GM11168 (cell line): ENCODE results near the gene REPIN1.

ENCODE experiments used
- in situ Hi-C: fragments of 300-500 bp; cut with MboI; formaldehyde crosslinking; loops from one replicate; pipeline ENCODE4 v1.12.0; 2022; ENCODE audit warnings: low sequenced_read_pairs; ENCODE audit not compliant: unreplicated experiment

REPIN1 gene

DNA sequence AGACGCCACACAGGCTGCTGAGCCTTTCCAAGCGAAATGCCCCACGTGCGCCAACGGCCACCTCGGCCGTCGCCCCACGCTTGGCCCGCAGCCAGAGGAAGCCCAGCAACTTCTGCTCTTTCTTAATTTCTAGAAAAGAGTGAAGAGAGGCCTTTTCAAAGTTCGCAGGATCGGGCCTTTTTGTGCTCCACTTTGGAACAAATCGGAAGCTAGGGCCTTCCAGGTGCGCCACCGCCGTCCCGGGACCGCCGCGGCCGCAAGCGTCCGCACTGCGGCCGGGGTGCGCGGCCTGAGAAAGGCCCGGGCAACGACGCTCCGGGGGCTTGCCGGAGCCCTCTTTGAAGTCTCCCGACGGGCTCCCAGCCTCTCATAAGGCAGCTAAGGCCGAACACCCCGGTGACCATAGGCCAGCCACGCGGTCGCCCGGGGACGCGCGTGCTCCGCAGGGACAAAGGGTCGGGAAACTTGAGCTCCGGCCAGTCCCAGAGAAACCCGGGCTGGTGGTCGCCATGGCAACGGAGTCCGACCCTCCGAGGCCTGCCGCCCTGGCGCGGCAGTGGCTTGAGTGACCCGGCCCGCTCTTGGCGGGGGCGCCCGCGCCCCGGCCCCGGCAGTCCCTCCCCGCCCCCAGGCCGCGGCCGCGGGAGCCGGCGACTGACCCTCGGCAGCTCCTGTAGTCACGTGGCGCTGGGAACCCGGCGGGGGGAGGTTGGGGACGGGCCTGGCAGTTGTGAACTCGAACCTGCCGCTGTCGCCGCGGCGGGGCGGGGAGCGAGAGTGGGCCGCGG is at the start of gene REPIN1:
REPIN1 (plus strand) TSS at position 727 of the 788 bp plus-strand sequence. CDS start 890 bp downstream, outside the sequence.
- in situ Hi-C loops = loop anchor here (10.0 kb wide), 1 partner anchor 57 kb away; no protein-coding TSS in a partner anchor

DNA sequence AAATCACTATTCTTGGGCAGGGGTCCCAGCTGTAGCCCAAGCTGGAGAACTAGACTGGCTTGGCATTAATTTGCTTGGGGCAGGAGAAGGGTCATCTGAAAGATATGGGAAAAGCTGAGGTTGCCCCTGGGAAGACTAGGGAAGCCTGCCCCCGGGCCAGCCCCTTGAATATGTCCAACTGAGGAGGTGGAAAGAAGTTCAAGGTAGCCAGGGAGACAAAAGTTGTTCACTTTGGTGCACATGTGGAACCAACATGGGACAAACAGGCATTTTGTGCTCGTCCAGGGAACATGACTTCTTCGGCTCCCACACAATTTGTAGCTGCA is 46.9 kb upstream of the REPIN1 start:
- in situ Hi-C loops = no loop called here

DNA sequence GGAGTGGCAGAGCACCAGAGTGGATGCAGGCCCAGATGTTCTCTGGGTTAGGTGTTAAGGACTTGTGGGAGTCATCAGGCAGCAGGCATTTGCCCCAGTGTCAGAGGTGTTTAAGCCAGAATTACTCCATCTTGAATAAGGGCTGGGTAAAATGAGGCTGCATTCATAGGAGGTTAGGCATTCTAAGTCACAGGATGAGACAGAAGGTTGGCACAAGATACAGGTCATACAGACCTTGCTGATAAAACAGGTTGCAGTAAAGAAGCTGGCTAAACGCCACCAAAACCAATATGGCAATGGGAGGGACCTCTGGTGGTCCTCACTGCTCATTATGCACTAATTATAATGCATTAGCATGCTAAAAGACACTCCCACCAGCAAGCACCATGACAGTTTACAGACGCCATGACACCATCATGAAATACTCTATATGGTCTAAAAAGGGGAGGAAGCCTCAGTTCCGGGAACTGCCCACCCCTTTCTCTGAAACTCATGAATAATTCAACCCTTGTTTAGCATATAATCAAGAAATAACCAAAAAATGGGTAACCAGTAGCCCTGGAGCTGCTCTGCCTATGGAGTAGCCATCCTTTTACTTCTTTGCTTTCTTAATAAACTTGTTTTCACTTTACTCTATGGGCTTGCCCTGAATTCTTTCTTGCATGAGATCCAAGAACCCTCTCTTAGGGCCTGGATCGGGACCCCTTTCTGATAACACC is 46.3 kb upstream of the REPIN1 start:
- in situ Hi-C loops = no loop called here

DNA sequence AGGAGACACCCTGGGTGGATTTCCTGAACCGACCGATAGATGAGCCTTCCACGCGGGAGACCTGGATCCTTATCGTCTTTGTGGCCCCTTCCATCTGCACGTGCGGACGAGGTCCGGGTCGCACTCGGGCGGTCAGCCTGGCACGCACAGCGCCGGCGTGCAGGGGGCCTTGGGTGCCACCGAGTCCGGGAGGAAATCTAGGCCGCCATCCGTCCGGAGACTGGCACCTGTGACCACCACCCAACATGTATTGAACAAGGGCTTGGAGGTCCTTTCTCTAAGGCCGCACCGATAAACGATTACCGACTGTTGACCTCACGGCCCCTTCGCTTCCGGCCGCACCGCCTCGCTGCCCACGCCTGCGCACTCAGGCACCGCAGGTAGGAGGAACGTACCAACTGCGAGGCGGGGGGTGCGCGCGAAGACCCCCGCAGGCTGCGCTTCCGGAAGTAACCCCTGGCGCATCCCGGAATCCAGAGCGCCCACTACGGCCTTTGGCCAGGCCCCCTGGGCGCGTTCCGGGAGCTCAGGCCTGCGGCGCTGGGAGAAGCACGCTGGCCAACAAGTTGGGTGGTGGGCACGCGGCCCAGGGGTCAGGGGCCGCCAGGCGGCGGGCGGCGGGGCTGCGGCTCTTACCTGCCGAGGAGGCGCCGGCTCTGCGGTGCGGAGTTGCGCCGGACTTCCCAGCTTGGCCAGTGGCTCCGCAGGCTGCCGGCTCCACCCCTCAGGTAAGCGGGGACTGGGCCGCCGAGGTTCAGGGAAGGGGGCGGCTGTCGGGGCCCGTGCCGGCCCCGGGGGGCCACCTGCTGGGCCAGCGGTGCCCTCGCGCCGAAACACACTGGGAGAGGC is 45.6 kb upstream of the REPIN1 start, which contains the start of the genes ACTR3C and LRRC61:
ACTR3C (minus strand) TSS at position 713 of the 849 bp plus-strand sequence. CDS start 28,249 bp downstream, outside the sequence.
LRRC61 (plus strand) TSS at position 523 of the 849 bp plus-strand sequence. CDS start 13,507 bp downstream, outside the sequence.
- in situ Hi-C loops = no loop called here

DNA sequence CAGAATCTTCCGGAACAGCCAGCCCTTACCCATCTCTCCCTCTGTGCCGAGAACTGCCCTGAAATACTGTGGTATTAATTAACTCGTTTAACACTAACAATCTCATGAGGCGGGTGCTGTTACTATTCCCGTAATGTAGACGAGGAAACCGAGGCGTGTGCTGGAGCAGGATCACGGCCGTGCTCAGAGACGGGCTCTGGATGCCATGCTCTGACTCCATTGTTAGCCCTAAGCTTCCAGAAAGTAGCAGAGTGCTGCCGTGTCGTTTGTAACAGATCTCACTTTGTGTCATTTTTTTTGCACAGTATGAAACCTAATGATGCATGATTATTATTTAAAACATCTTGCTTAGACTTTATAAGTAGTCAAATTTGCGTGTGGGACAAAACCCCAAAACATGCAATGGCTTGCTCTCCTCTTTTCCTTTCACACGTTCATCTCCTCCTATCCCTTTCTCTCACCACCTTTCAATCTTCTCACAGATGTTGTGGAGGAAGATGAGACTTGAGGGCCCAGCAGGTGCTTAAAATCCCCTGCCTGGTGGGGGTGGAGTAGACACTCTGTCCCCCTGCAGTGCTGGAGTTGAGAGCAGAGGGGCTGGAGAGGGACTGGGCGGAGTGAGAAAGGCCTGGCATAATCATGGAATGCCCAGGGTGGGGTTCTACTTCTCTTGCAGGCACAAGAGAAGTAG is 44.8 kb upstream of the REPIN1 start:
- in situ Hi-C loops = no loop called here

DNA sequence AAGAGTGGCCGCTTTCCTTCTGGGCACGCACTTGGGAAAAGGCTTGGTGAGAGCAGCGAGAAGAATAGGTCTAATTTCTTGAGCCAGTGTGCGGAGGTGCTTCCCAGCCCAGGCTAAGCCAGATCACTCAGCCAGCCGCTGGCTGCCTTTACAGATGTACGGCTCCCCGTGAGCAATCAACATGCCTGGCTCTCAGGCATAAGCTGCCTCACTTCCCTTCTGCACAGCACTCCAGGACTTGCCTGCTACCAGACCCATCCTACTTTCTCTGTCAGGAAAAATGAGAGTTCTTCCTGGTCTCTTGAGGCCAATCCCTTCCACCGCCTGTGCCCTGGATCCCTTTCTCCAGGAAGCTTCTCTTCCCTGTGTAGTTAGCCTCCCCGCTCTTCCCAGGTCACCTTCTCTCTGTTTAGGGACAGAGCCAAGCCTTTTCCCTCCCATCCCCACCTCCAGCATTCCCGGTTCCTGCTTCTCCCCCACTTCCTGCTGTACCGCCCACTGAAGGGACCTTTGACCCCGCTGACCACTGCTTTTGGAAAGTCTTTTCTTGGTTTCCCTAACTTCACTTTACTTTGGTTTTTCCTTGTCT is 44.2 kb upstream of the REPIN1 start:
- in situ Hi-C loops = no loop called here

DNA sequence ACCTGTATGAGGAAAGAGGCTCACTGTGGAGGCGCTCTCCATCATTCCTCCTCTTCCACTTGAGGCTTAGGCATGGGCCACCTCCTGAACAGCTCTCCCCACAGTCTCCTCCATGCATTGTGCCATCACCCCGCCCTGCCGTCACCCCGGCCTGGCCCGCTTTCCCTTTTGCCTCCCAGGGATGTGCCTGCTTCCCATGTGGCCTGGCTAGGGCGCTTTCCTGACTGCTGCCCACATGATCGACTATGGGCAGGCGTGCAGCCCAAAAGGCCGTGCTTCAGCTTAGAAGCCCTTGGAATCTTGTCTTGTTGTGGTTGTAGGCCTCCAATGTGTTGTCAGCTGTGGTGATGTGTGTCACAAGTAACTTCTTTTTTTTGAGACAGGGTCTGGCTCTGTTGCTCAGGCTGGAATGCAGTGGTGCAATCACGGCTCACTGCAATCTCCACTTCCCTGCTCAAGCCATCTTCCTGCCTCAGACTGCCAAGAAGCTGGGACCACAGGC is 43.5 kb upstream of the REPIN1 start:
- in situ Hi-C loops = no loop called here

DNA sequence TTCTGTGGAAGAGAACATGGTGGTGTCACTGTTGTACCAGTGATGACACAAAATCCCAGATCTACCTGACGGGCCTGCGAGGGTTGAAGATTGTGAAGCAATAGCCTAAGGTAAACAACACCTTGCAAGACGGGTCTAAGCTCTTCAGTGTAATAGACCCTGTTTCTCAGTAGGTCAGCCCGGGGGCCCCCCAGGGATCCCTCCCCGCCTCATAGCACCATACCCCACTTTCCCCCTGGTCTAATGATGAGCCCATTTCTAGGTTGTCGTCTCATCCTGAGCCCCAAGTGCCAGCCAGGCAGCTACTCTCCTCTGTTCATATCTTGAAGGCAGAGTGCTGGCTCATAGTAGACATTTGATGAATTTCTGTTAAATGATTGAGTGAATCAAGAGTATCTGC is 42.7 kb upstream of the REPIN1 start:
- in situ Hi-C loops = no loop called here

DNA sequence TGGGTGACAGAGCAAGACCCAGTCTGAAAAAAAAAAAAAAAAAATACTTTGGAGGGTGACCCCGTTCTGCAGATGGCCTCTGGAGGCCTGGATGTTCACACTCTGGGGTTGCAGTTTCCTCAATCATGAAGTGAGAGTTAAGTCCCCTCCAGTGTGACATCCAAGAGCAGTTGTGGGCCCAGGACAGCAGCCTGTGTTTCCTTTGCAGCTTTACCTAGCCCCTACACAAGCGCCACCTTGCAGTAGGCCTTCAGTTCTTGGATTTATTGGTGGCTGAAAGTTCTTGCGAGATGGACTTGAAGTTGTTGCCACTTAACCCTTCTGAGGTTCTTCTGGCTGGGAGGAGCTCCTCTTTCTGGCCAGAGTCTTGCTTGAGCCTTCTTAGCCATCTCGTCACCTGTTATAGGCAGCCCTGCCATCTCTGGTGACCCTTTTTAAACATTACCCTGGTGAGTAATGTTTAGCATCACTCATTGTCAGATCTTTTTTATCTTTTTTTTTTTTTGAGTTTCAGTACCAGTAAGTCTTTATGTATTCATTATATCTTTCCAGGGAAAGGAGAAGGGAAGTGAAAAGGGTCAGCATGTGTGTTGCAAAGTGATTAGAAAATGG is 41.9 kb upstream of the REPIN1 start:
- in situ Hi-C loops = no loop called here

DNA sequence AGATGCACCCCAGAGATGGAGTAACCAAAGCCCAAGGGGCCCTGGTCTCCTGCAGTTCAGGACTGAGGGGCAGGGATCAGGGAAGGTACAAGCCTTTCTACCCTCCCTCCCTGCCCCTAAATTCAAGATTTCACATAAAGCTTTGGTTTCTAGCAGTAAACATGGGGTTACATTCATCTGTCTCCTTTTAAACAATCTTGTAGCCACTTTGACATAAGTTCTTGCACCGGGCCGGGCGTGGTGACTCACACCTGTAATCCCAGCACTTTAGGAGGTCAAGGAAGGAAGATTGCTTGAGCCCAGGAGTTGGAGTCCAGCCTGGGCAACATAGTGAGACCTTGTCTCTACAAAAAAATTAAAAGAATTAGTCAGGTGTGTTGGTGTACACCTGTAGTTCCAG is 41.3 kb upstream of the REPIN1 start:
- in situ Hi-C loops = no loop called here

DNA sequence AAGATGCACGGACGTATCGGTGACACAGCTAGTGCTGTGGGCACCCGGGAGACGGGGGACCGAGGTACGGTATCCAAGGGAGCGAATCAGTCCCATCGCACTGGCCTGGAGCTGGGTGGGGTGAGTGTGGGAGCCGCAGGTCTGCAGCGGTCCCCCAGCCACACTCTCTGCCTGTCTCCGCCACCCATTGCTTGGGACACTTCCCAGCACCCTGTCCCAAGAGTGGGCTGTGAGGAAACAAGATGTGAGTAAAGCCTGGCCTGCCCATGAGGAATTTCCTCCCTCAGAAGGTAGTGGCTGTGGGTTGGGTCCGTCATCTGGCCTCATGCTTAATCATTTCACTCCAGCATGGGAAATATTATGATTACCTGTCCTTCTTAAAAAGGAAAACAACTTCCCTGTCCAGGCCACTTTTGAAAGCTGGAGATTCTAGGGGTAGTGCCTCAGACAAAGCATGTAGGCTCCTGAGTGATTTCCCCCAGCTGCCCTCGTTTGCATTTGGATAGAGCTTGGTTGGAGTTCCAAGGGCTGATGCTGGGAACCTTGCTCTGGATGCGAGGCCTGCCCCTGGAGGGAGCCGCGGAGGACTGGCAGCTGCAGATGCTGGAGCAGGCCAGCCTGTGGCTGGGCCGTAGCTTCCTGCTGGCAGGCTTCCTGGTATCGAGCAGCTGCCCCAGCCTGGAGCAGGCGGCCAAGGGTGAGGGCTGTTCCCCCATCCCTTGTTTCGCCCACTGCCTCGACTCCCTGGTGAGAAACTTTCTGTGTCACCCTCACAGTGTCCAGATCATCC is 39.1 kb upstream of the REPIN1 start:
- in situ Hi-C loops = no loop called here

DNA sequence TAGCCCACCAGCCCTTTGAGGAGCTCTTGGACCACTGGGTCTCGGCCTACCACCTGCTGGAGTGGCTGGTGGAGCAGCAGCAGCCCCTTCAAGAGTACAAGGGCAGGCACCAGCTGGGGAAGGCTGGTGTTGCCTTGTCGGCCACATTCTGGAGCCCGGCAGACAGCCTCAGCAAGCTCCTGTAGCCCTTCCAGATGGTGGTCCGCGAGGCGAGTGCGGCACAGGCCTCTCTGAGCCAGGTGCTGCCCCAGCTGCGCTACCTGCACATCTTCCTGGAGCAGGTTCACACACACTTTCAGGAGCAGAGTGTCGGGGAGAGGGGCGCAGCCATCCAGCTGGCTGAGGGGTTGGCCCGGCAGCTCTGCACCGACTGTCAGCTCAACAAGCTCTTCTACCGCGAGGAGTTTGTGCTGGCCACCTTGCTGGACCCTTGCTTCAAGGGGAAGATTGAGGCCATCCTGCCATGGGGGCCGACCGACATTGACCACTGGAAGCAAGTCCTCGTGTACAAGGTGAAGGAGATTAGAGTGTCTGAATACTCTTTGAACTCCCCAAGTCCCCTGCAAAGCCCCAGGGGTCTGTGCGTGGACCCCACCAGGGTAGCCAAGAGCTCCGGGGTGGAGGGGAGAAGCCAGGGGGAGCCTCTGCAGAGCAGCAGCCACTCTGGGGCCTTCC is 38.3 kb upstream of the REPIN1 start:
- in situ Hi-C loops = no loop called here

DNA sequence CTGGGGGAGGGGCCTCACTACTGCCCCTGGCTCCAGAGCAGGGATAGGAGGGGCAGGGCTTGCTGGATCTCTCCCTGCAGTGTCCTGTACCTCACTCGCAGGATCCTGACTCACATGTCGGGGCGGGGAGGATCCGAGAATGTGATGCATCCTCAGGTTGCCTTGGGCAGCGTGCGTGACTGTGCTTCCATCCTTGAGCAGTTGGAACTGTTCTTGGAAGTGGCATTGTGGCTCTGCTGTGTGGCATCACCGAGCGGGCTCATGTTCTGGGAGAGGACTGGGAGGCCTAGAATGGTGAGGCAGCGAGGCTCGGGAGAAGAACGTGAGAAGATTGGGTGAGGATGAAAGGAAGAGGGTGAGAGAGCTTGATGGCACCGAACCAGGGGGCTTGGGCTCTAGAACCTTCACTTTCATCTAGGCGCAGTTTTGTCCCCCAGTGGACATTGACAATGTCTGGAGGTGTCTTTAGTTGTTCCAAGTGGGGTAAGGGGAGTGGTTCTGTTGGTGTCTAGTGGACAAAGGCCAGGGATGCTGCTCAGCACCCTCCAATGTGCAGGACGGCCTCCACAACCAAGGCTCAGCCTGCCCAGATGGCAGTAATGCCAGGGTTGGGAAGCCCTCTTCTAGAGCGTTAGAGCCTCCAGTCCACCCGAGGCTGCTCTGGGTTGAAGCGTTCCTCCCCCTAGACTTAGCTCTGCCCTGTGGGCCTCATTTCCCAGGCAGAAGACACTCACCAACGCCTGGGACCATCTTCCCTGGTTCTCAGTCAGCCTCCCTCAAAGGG is 35.6 kb upstream of the REPIN1 start:
- in situ Hi-C loops = no loop called here

DNA sequence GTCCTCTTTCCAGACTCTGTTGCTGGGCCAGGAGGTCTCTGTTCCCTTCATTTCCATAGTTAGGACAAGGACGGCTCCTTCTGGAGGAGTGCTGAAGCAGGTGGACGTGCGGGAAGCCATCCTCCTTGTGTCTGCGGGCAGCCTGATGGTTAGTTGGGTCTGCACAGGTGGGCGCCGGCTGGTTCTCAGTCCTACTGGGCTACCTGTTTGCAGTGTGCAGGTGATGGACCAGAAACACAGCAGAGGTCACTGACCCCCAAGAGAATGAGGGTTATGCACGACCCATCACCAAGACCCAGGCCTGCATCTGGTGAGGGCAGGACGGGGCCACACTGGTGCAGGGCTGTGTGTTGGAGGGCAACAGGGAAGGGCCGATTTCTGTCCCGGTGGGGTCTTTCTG is 35.0 kb upstream of the REPIN1 start:
- in situ Hi-C loops = no loop called here

DNA sequence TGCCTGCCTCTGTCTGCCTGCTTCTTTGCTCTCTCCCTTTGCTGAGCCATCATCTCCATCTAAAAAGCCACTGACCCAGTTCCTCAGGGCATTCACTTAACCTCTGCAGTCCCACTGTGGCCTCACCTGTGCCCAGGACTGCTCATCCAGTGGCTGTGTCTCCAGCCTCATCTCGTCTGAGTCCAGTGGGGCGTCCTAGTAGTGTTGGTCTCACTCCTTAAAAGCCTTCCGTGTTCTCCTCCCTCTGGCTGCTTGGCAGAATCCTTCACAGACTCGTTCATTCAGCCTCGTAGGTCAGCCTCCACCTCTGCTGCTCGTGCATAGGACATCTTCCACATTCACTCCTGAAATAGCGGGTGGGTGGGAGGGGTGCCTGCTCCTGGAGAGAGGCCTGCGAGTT is 34.5 kb upstream of the REPIN1 start:
- in situ Hi-C loops = no loop called here

DNA sequence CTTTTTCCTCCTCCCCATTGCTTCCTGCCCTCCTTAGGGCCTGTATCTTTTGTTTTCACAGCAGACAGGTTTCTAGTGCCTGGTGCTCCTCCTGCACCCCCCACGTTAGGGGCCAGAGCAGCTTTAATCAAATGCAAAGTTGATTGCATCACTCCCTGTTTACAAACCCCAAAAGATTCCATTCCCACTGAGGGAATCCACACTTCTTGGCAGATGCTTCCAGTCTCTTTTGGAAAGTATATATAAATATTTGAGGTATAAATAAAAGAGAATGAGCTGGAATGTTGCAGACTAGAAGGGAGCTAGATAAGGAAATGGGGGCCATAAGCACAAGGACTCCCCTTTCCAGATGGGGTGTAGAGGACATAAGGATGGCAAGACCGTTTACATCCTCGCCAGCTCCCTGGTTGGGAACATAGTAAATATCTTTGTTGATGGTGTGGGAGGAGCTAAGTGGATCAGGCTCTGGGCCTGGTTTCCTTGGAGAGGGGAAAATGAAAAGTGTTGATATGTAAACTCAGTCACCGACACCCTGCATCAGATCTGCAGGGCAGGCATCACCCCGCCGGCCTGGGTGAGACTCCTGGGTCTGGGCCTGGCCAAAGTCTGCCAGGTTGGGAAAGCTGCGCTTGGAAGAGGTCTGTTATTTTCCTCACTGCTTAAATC is 33.4 kb upstream of the REPIN1 start:
- in situ Hi-C loops = no loop called here

DNA sequence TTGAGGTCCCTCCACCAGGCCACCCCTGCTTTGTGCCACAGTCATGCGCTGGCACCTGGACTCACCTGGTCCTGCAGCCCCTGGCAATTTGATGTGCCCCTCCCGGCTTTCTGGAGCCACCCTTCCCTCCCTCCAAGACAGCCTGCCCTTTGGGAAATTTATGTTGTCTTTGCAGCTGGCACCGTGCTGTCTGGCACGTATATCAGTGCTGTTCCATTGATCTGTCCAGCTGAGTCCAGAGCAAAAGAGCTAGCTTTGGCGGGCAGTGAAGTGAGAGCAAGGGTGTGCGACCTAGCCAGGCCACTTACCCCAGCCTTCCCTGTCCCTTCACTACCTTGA is 32.9 kb upstream of the REPIN1 start:
- in situ Hi-C loops = no loop called here
